A549 (cell line): ENCODE results near the gene NTN5. TPM values are rescaled to one million over a fixed set of nuclear protein-coding genes. Genes with fewer than 3 reads are reported as not detected.

Experiments used
- ATAC-seq, 2 experiments: fragments of 200-7000 bp in 1 of 2; fragments of >200 bp in 1 of 2; cut with Nextera tagmentation in 1 of 2; cut with Tn5 transposase in 1 of 2; 3 replicates each; pipeline versions ENCODE4 v1.8.0 to v1.9.1; 2018 to 2020; ENCODE audit warnings: mild to moderate bottlenecking in 1 of 2, moderate library complexity in 1 of 2
- CTCF ChIA-PET: fragments of 300-600 bp; sonication (Branson Sonifier 250); formaldehyde crosslinking; extraction: SDS; loops from one replicate; lab custom pipeline; 2021; ENCODE audit warnings: antibody characterized with exemption, inconsistent platforms; lab: Yijun Ruan, JAX
- POLR2A ChIA-PET: fragments of 350-600 bp; formaldehyde crosslinking; extraction: SDS; loops from one replicate; lab custom pipeline; 2021; ENCODE audit warnings: antibody characterized with exemption, inconsistent platforms; lab: Yijun Ruan, JAX
- DNase-seq, 2 experiments: peaks; one replicate each; pipeline versions ENCODE4 v3.0.0 to v3.0.0-alpha.2; 2011 to 2016; ENCODE audit warnings: low read depth in 1 of 2, low spot score in 1 of 2
- FAIRE-seq: peaks from 2 replicates; lab custom pipeline; 2011; peaks lifted over from hg19 to GRCh38; lab: Jason Lieb, UNC
- H3K27ac ChIP-seq, 2 experiments: fragments of >200 bp; sonication (Bioruptor Twin); formaldehyde crosslinking; 3 replicates each; pipeline ENCODE4 v1.5.1; 2016 to 2017
- H3K4me1 ChIP-seq: fragments of >200 bp; sonication (Bioruptor Twin); formaldehyde crosslinking; 3 replicates; pipeline ENCODE4 v1.6.1; 2016
- H3K4me2 ChIP-seq: fragments of >200 bp; sonication (Bioruptor Twin); formaldehyde crosslinking; 3 replicates; pipeline ENCODE4 v1.6.1; 2016
- H3K4me3 ChIP-seq: fragments of >200 bp; sonication (Bioruptor Twin); formaldehyde crosslinking; 3 replicates; pipeline ENCODE4 v1.5.1; 2016
- H3K9me3 ChIP-seq: fragments of >200 bp; sonication (Bioruptor Twin); formaldehyde crosslinking; 3 replicates; pipeline ENCODE4 v1.6.1; 2016
- CBX2 ChIP-seq: fragments of 200-600 bp; sonication (generic); IDR thresholded peaks from 2 replicates; pipeline ENCODE4 v1.6.1; 2016; ENCODE audit warnings: low read depth, mild to moderate bottlenecking, borderline replicate concordance
- CBX8 ChIP-seq: fragments of 200-600 bp; sonication (generic); IDR thresholded peaks from 2 replicates; pipeline ENCODE4 v1.6.1; 2016
- CTCF ChIP-seq: fragments of >200 bp; sonication (Bioruptor Twin); formaldehyde crosslinking; IDR thresholded peaks from 3 replicates; pipeline ENCODE4 v1.5.1; 2016
- EHMT2 ChIP-seq: fragments of 200-600 bp; sonication (generic); IDR thresholded peaks from 2 replicates; pipeline ENCODE4 v1.6.1; 2016; ENCODE audit warnings: antibody characterized with exemption, low read depth, mild to moderate bottlenecking, moderate library complexity
- ELK1 ChIP-seq: fragments of 150-350 bp; IDR thresholded peaks from 2 replicates; pipeline ENCODE4 v1.6.1; 2014; ENCODE audit warnings: low read depth, mild to moderate bottlenecking, low read length
- FOSB ChIP-seq: fragments of 250-450 bp; sonication (Bioruptor Pico); IDR thresholded peaks from 2 replicates; pipeline ENCODE4 v1.5.0; 2020; ENCODE audit warnings: mild to moderate bottlenecking, moderate library complexity
- HEYL ChIP-seq: fragments of 250-450 bp; sonication (Bioruptor Pico); IDR thresholded peaks from 2 replicates; pipeline ENCODE4 v1.8.0; 2021; ENCODE audit warnings: mild to moderate bottlenecking, moderate library complexity
- HOXB13 ChIP-seq: fragments of 250-450 bp; sonication (Bioruptor Pico); IDR thresholded peaks from 2 replicates; pipeline ENCODE4 v1.5.0; 2020; ENCODE audit warnings: low read depth, mild to moderate bottlenecking, moderate library complexity
- JUN ChIP-seq, 2 experiments: fragments of >200 bp; sonication (Bioruptor Twin); formaldehyde crosslinking; IDR thresholded peaks; 2 replicates in 1 of 2; 3 replicates in 1 of 2; pipeline ENCODE4 v1.6.1; 2016 to 2017
- MAX ChIP-seq: IDR thresholded peaks from 2 replicates; pipeline ENCODE4 v1.6.1; 2012
- NPAS2 ChIP-seq: fragments of 250-450 bp; sonication (Bioruptor Pico); IDR thresholded peaks from 2 replicates; pipeline ENCODE4 v1.8.0; 2022; ENCODE audit warnings: mild to moderate bottlenecking, moderate library complexity, borderline replicate concordance
- RAD21 ChIP-seq, 2 experiments: fragments of >200 bp in 1 of 2; sonication (Bioruptor Twin) in 1 of 2; formaldehyde crosslinking in 1 of 2; IDR thresholded peaks in 1 of 2; conservative IDR thresholded peaks in 1 of 2; 2 replicates in 1 of 2; 3 replicates in 1 of 2; pipeline ENCODE4 v1.6.1; 2012 to 2018; ENCODE audit warnings: inconsistent platforms in 1 of 2
- RCOR1 ChIP-seq: fragments of 150-350 bp; IDR thresholded peaks from 2 replicates; pipeline ENCODE4 v1.6.1; 2014; ENCODE audit warnings: antibody characterized with exemption, low read length, low read depth
- RFX5 ChIP-seq: fragments of 450-650 bp; IDR thresholded peaks from 2 replicates; pipeline ENCODE4 v1.7.1; 2014; ENCODE audit warnings: antibody characterized with exemption, mild to moderate bottlenecking, moderate library complexity
- RNF2 ChIP-seq: fragments of 200-600 bp; sonication (generic); IDR thresholded peaks from 2 replicates; pipeline ENCODE4 v1.6.1; 2016; ENCODE audit warnings: low read depth, mild to moderate bottlenecking, antibody characterized with exemption, moderate library complexity, borderline replicate concordance
- SMC3 ChIP-seq: fragments of >200 bp; sonication (Bioruptor Twin); formaldehyde crosslinking; IDR thresholded peaks from 3 replicates; pipeline ENCODE4 v1.6.1; 2018; ENCODE audit warnings: inconsistent platforms
- WGBS: methylation state at CpG from one replicate; pipeline ENCODE4 v1.1.6; 2017; ENCODE audit errors: missing lambda C conversion rate; 5-methylcytosine and 5-hydroxymethylcytosine counted together
- polyA plus RNA-seq, 4 experiments: library from polyadenylated mRNA; depleted of rRNA in 3 of 4; stranded (reverse); fragments of >200 nt; fragmentation: RNase III in 1 of 4; extraction: RNeasy Plus Mini Kit Qiagen cat#74134 plus additional on column Dnase treatment in 1 of 4; gene quantifications; 2 replicates in 3 of 4; 3 replicates in 1 of 4; pipeline ENCODE4 v1.2.3, GENCODE V29; 2011 to 2017

Gene NTN5
- polyA plus RNA-seq, 2 of the 4 experiments (the other 2 are of a cell fraction) = 0.18 to 0.22 TPM

- no peak for TF ChIP-seq CBX2
- no peak for TF ChIP-seq RNF2
- TF ChIP-seq FOSB (CRISPR knock-in tag) = no peak
- no peak for TF ChIP-seq RFX5
- no peak for TF ChIP-seq NPAS2 (CRISPR knock-in tag)
- TF ChIP-seq HOXB13 (CRISPR knock-in tag) = no peak
- TF ChIP-seq EHMT2 = no peak
- no peak for TF ChIP-seq HEYL (CRISPR knock-in tag)
- no peak for TF ChIP-seq RCOR1
- Histone ChIP-seq H3K4me2 (no peak overlapping the region), H3K4me1 (peaks cover 5% of the 10 kb centered on the region; the same call in 1 of the 3 replicates), H3K4me3 (no peak overlapping the region), H3K9me3 (no peaks in the 10 kb centered on the region), H3K27ac (no peak overlapping the region)
- ATAC-seq (no peak), FAIRE-seq (no peak), DNase-seq (no peak)
- ChIA-PET POLR2A (interaction anchor here (0.6 kb wide), 1 partner anchor 21 kb away, joined by 3 read pairs; no protein-coding TSS in a partner anchor), CTCF (interaction anchor here (0.9 to 6.1 kb wide), 15 partner anchors 12 to 294 kb away, joined by 3 to 151 read pairs (median 4); partner anchors contain the start of gene FUT2)
- 84% methylated on average over 13 of the region's 13 CpGs for WGBS
These were observed 4.1 kb upstream of the NTN5 start for GRCh38 chr19:48676887-48677286.

- H3K4me1 ChIP-seq = peaks cover 5% of the 10 kb centered on the region; the same call in 1 of the 3 replicates
- TF ChIP-seq RNF2 = no peak
- TF ChIP-seq, all 56 proteins: peak for 0
- 71% methylated on average over 17 of the region's 17 CpGs for WGBS
- ChIA-PET CTCF (interaction anchor here (0.8 to 6.1 kb wide), 16 partner anchors 12 to 165 kb away, joined by 3 to 151 read pairs (median 8); partner anchors contain the start of genes FUT2 and HSD17B14), POLR2A (interaction anchor here (0.6 kb wide), 1 partner anchor 20 kb away, joined by 3 read pairs; no protein-coding TSS in a partner anchor)
- Histone ChIP-seq H3K4me2 (no peak overlapping the region), H3K27ac (no peak overlapping the region), H3K9me3 (no peaks in the 10 kb centered on the region), H3K4me3 (no peak overlapping the region)
- ATAC-seq (no peak), DNase-seq (no peak), FAIRE-seq (no peak)
These were observed 3.7 kb upstream of the NTN5 start for GRCh38 chr19:48676487-48676886.

- peak overlapping the region; percentile 38 to 65; a peak in 5 of 6 replicates for H3K27ac ChIP-seq
- H3K4me3 ChIP-seq = no peak overlapping the region
- DNase-seq = peak; percentile 90 to 98
- no peaks in the 10 kb centered on the region for H3K9me3 ChIP-seq
- peak; percentile 97 for FAIRE-seq
- peak; percentile 80 to 95 for ATAC-seq
- TF ChIP-seq CBX8 = no peak
- TF ChIP-seq RFX5 = peak; percentile 58; the same call in 1 of the 2 replicates
- TF ChIP-seq JUN (IDR thresholded peaks at IDR 0.05) = 0 out of 5 replicates have a peak, but pooled peaks of 1 of the 2 experiments have one; percentile 19
- TF ChIP-seq RAD21 (conservative IDR thresholded peaks at IDR 0.05 in 1 of 2, IDR thresholded peaks at IDR 0.05 in 1 of 2) = peak; percentile 78 to 81
- peak; percentile 95 for TF ChIP-seq CTCF
- TF ChIP-seq ELK1 = no peak
- peak; percentile 47; the same call in 1 of the 2 replicates for TF ChIP-seq MAX
- peak; percentile 89 for TF ChIP-seq SMC3
- ChIA-PET CTCF (interaction anchor here (0.6 to 6.1 kb wide), 56 partner anchors 11 to 643 kb away, joined by 3 to 151 read pairs (median 4); partner anchors contain the start of genes CA11, FUT2 and HSD17B14), POLR2A (interaction anchor here (0.9 kb wide), 1 partner anchor 39 kb away, joined by 3 read pairs; no protein-coding TSS in a partner anchor)
- peaks cover 5% of the 10 kb centered on the region; the same call in 1 of the 3 replicates for H3K4me1 ChIP-seq
- WGBS = 46% methylated on average over 28 of the region's 28 CpGs
- H3K4me2 ChIP-seq = peak overlapping the region; percentile 48
These were observed 2.4 kb upstream of the NTN5 start for GRCh38 chr19:48674921-48675824.
